Measurements from ENCODE around the gene IFNGR1. TPM values are rescaled to one million over a fixed set of nuclear protein-coding genes. Genes with fewer than 3 reads are reported as not detected.
"Not testable (repeated sequence)": the region's sequence is repeated elsewhere in the genome, so short reads cannot be mapped to it uniquely, and the experiment has no call there.

IFNGR1 gene
- total RNA-seq, 4 donors from 2014 or later, result 44.6 to 136 (median 75.6) TPM

DNA sequence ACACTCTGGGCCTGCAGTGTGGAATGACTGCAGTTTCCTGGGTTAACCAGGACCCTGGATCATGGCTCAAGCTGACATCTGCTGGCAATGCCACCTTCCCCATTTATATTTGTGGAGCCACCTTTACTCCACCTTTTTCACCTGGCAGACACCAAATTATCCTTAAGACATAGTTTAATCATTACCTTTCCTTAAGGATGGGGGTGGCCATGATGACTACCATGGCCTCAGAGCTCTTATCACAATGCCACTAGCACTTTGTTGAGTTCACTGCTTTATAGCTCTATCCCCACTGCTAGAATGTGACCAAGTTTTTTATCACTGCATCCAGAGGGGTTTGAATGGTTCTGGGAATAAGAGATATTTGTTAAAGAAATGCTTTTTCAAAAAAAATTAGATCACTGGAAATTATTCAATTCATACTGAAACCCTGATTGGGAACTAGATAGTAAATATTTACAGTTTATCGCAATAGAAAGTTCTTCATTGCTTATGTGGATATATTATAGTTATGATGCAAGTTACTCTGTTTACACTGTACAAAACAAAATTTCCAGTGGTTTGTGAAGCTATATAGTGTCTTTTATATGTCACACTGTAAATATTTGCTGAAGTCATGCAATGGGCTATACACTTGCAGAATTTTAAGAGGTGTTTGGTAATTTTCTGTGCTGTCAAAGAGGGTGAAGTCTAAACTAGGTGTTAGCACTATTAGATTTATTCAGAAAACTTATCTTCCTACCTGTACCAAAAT is 37.3 kb upstream of the IFNGR1 start:
- Histone ChIP-seq H3K4me3 (no peak overlapping the region), H3K4me1 (peaks cover 0 to 6% (median 2%) of the 10 kb centered on the region in 4 donors), H3K27me3 (no peaks in the 10 kb centered on the region), H3K27ac (no peak overlapping the region), H3K36me3 (no peaks in the 10 kb centered on the region), H3K9me3 (peaks cover 0 to 5% (median 0%) of the 10 kb centered on the region in 4 donors)
- no peak for DNase-seq
- TF ChIP-seq POLR2A (IDR thresholded peaks at IDR 0.05), result no peak
- TF ChIP-seq, protein P1, sequence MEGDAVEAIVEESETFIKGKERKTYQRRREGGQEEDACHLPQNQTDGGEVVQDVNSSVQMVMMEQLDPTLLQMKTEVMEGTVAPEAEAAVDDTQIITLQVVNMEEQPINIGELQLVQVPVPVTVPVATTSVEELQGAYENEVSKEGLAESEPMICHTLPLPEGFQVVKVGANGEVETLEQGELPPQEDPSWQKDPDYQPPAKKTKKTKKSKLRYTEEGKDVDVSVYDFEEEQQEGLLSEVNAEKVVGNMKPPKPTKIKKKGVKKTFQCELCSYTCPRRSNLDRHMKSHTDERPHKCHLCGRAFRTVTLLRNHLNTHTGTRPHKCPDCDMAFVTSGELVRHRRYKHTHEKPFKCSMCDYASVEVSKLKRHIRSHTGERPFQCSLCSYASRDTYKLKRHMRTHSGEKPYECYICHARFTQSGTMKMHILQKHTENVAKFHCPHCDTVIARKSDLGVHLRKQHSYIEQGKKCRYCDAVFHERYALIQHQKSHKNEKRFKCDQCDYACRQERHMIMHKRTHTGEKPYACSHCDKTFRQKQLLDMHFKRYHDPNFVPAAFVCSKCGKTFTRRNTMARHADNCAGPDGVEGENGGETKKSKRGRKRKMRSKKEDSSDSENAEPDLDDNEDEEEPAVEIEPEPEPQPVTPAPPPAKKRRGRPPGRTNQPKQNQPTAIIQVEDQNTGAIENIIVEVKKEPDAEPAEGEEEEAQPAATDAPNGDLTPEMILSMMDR (IDR thresholded peaks at IDR 0.05), result no peak

DNA sequence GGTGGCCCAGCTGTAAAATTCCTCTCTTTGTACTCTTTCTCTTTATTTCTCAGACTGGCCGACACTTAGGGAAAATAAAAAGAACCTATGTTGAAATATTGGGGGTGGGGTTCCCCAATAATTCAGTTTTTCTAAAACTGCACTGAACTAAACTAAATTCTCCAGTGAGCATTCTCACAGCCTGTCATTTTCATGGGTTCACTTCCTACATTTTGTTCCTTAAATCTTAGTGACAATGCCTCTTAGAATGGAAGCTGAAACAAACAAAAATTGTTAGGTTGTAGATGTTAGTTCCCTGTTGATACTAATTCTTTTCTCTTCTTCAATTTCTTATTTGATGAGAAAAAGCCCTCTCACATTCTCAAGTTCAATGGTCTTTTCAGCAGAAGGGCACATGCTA is 35.8 kb upstream of the IFNGR1 start:
- Histone ChIP-seq H3K9me3 (peaks cover 0 to 5% (median 0%) of the 10 kb centered on the region in 4 donors), H3K27me3 (no peaks in the 10 kb centered on the region), H3K4me3 (no peak overlapping the region), H3K27ac (no peak overlapping the region), H3K36me3 (no peaks in the 10 kb centered on the region), H3K4me1 (peaks cover 0 to 2% (median 0%) of the 10 kb centered on the region in 4 donors)
- TF ChIP-seq POLR2A (IDR thresholded peaks at IDR 0.05), result no peak
- TF ChIP-seq, protein P1 (IDR thresholded peaks at IDR 0.05), result no peak
- no peak for DNase-seq

DNA sequence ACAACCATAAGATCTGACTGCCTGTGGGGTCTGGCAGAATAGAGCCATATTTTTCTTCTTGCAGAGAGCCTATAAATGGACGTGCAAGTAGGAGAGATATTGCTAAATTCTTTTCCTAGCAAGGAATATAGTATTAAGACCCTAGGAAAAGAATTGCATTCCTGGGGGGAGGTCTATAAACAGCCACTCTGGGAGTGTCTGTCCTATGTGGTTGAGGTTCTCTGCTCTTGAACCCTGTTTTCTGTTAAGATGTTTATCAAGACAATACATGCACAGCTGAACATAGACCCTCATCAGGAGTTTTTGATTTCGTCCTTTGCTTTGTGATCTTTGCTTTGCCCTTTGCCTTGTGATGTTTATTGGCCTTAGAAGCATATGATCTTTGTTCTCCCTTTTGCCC is 35.2 kb upstream of the IFNGR1 start:
- not testable (repeated sequence) for H3K27me3 ChIP-seq, H3K27ac ChIP-seq, H3K4me3 ChIP-seq, H3K36me3 ChIP-seq, DNase-seq, H3K9me3 ChIP-seq, H3K4me1 ChIP-seq

DNA sequence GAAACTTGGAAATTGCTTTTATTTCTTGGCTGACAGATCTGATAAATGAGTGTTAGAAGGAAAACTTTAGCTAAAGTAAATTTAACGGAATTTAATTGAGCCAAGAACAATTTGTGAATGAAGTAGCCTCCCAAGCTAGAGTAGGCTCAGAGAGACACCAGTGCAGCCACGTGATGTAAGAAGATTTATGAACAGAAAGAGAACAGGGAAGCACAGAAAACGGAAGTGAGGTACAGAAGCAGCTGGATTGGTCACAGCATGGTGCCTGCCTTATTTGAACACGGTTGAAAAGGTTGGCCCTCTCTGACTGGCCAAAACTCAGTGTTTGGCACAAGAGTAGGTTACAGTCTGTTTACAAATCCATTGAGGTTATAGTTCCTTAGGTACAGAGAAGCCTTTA is 29.5 kb upstream of the IFNGR1 start:
- Histone ChIP-seq H3K4me3 (no peak overlapping the region), H3K36me3 (no peaks in the 10 kb centered on the region), H3K27me3 (no peaks in the 10 kb centered on the region), H3K4me1 (no peaks in the 10 kb centered on the region), H3K27ac (peak overlapping the region in 3 of 4 donors; percentile 1 to 69 (median 29)), H3K9me3 (no peaks in the 10 kb centered on the region)
- TF ChIP-seq, protein P1 (IDR thresholded peaks at IDR 0.05), result no peak
- no peak for TF ChIP-seq POLR2A (IDR thresholded peaks at IDR 0.05)
- peak in 1 of 3 donors; percentile 31 for DNase-seq

DNA sequence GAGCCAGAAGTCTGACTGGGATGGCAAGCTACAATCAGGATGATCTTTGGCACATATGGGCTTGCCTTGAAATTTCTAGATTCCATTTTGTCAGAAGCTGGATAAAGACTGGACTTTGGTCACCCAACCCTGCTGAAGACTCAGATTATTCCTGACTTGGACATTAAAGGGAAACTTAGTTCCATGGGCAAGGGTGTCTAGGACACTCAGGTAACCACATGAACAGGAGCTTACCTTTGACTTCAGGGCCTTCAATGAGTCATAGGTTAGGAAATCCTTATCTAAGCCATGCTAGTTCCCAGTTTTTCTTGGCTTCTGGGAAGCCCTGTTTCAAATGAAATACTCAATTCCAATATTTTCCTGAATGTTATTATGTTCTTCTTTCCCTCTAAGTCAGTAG is 28.5 kb upstream of the IFNGR1 start:
- H3K27ac ChIP-seq, result peak overlapping the region in 2 of 4 donors; percentile 66 to 69
- no peaks in the 10 kb centered on the region for H3K36me3 ChIP-seq
- H3K4me1 ChIP-seq, result no peaks in the 10 kb centered on the region
- no peaks in the 10 kb centered on the region for H3K27me3 ChIP-seq
- DNase-seq, result no peak
- no peak for TF ChIP-seq POLR2A (IDR thresholded peaks at IDR 0.05)
- TF ChIP-seq, protein P1 (IDR thresholded peaks at IDR 0.05), result no peak
- no peaks in the 10 kb centered on the region for H3K9me3 ChIP-seq
- H3K4me3 ChIP-seq, result no peak overlapping the region

DNA sequence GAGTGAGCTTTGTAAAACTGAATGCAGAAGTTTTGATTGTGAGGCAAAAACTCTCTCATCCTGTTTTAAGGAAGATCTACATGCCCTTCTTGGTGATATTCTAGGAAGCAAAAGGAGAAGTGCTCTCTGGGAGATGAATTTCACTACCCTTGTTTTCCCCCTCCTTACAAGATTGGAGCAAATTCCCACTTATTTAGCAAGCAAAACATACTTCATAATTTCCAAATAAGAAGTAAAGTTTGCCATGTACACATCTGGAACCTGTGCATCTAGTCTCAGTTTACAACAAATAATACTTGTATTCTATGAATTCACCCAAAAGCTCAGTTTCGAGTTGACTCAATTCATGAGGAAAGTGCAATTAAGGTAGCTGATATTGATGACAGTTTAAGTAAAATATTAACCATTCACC is 27.6 kb upstream of the IFNGR1 start:
- H3K36me3 ChIP-seq, result no peaks in the 10 kb centered on the region
- peak overlapping the region in 2 of 4 donors; percentile 55 to 69 for H3K27ac ChIP-seq
- no peaks in the 10 kb centered on the region for H3K9me3 ChIP-seq
- TF ChIP-seq, protein P1 (IDR thresholded peaks at IDR 0.05), result no peak
- no peak for TF ChIP-seq POLR2A (IDR thresholded peaks at IDR 0.05)
- H3K4me3 ChIP-seq, result no peak overlapping the region
- no peak for DNase-seq
- H3K4me1 ChIP-seq, result no peaks in the 10 kb centered on the region
- H3K27me3 ChIP-seq, result no peaks in the 10 kb centered on the region
